Activated CD4-positive, alpha-beta T cell treated with anti-CD3 and anti-CD28 coated beads, Interleukin-2, amount 10 ng/mL, durations not matched to agents 24 days and 14 days (primary cell): ENCODE results near the gene FAM184A. TPM values are rescaled to one million over a fixed set of nuclear protein-coding genes. Genes with fewer than 3 reads are reported as not detected.
A peak's percentile ranks its signal among the peaks of the same experiment; 100 is the strongest.
"Not testable (repeated sequence)": the region's sequence is repeated elsewhere in the genome, so short reads cannot be mapped to it uniquely, and the experiment has no call there.

ENCODE experiments used
- DNase-seq: peaks from one replicate; pipeline ENCODE4 v3.0.0; 2022
- H3K27ac Mint-ChIP-seq: one replicate; pipeline ENCODE4 v1.8.0; 2022; ENCODE audit warnings: mild to moderate bottlenecking, mixed read lengths
- H3K27me3 Mint-ChIP-seq: one replicate; pipeline ENCODE4 v1.8.0; 2022; ENCODE audit warnings: mixed read lengths
- H3K36me3 Mint-ChIP-seq: one replicate; pipeline ENCODE4 v1.8.0; 2022; ENCODE audit warnings: low read depth, mild to moderate bottlenecking, mixed read lengths
- H3K4me1 Mint-ChIP-seq: one replicate; pipeline ENCODE4 v1.8.0; 2021; ENCODE audit warnings: mixed read lengths
- H3K4me3 Mint-ChIP-seq: one replicate; pipeline ENCODE4 v1.8.0; 2022; ENCODE audit warnings: mild to moderate bottlenecking, moderate library complexity, mixed read lengths
- H3K9me3 Mint-ChIP-seq: one replicate; pipeline ENCODE4 v1.8.0; 2021; ENCODE audit warnings: mixed read lengths
- intact Hi-C: fragments of 100-400 bp; cut with micrococcal nuclease; formaldehyde crosslinking; loops from one replicate; pipeline ENCODE4 v1.15.1; 2023
- total RNA-seq: library from RNA; stranded (reverse); gene quantifications from 2 replicates; pipeline ENCODE4 v1.2.3, GENCODE V29; 2022

The FAM184A gene
- total RNA-seq, 1 donor from 2014 or later = 7.5 TPM

GRCh38 chr6:119112812-119113530, 34.5 kb upstream of the FAM184A start:
- no peak overlapping the region for H3K27ac Mint-ChIP-seq
- peaks cover 10% of the 10 kb centered on the region for H3K4me1 Mint-ChIP-seq
- no peaks in the 10 kb centered on the region for H3K36me3 Mint-ChIP-seq
- peak; percentile 58 for DNase-seq
- peaks cover 3% of the 10 kb centered on the region for H3K27me3 Mint-ChIP-seq
- intact Hi-C loops = loop anchor here (5.0 to 10.0 kb wide), 3 partner anchors 36 to 1138 kb away; partner anchors contain the start of gene FAM184A
- H3K9me3 Mint-ChIP-seq = no peaks in the 10 kb centered on the region
- H3K4me3 Mint-ChIP-seq = no peak overlapping the region

DNA sequence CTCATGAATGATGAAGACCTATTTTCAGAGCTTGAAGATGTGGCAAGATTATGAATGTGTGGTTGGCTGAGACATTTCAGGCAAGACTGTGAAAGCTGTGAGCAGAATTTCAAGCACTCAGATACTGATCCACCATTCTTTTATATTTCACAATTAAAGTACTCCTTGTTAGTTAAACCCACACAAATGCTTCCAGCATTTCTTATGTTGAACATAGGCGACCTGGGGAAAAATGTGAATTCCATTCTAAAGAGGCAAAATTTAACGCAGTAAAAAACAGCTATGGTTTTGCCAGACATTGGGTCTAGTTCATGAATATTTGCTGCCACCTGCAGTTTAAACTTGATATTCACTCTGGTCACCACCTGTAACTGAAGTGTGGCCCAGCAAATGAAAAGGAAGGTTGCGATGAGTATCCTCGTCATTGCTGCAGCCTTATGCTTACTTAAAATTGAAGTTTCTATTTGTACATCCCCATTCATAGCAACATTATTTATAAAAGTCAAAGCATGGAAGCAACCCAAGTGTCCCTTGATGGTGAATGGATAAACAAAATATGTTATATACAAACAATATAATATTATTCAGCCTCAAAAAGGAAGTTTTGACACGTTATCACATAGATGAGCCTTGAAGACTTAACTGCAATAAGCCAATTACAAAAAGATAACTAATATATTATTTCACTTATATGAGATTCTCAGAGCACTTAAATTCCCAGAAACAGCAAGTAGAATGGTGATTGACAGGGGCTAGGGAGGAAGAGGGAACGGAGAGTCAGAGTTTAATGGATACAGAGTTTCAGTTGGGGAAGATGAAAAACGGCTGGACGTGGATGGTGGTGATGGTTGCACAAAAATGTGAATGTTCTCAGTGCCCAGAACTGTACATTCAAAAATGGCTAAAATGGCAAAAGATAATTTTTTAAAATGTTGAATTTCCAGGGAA, 32.4 kb upstream of the FAM184A start:
- no peak overlapping the region for H3K27ac Mint-ChIP-seq
- intact Hi-C loops = loop anchor here (1.0 to 10.0 kb wide), 7 partner anchors 34 to 1136 kb away; partner anchors contain the start of genes ASF1A and FAM184A
- no peak overlapping the region for H3K4me3 Mint-ChIP-seq
- H3K9me3 Mint-ChIP-seq = no peaks in the 10 kb centered on the region
- DNase-seq = peak; percentile 89
- no peaks in the 10 kb centered on the region for H3K36me3 Mint-ChIP-seq
- H3K27me3 Mint-ChIP-seq = no peaks in the 10 kb centered on the region
- H3K4me1 Mint-ChIP-seq = peaks cover 12% of the 10 kb centered on the region

GRCh38 chr6:119109654-119110325, 31.3 kb upstream of the FAM184A start:
- intact Hi-C loops = loop anchor here (1.0 to 10.0 kb wide), 8 partner anchors 32 to 1135 kb away; partner anchors contain the start of genes ASF1A and FAM184A
- DNase-seq = no peak
- Mint-ChIP-seq H3K9me3 (no peaks in the 10 kb centered on the region), H3K36me3 (no peaks in the 10 kb centered on the region), H3K4me1 (peaks cover 13% of the 10 kb centered on the region), H3K27me3 (no peaks in the 10 kb centered on the region), H3K27ac (no peak overlapping the region), H3K4me3 (peak overlapping the region; percentile 28)

DNA sequence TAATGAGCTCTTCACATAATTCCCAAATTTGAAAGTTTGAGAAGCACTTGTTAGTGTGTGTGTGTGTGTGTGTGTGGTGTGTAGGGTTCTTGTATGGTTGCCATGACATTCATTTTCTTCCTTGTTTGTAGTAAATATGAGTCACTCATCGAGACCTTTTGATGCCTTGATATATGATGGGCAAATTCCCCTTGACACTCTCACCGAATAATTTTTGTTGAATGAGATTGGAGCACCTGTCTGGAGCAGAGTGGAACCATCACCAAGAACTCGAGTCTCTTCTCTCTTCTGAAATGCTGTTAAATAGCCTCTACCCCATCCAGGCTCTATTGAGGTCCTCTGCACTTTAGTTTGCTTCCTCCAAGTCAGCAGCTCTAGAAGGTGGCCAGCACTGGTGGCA, 29.6 kb upstream of the FAM184A start:
- Mint-ChIP-seq H3K27ac (no peak overlapping the region), H3K4me3 (no peak overlapping the region)
- intact Hi-C loops = loop anchor here (2.0 kb wide), 1 partner anchor 311 kb away; no protein-coding TSS in a partner anchor

DNA sequence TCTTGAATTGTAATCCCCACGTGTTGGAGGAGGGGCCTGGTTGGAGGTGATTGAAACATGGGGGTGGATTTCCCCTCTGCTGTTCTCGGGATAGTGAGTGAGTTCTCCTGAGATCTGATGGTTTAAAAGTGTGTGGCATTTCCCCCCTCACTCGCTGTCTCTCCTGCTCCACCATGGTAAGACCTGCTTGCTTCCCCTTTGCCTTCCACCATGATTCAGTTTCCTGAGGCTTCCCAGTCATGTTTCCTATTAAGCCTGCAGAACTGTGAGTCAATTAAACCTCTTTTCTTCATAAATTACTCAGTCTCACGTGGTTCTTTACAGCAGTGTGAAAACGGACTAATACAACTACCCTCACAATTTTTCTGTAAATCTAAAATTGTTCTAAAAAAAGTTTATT, 26.8 kb upstream of the FAM184A start:
- no peaks in the 10 kb centered on the region for H3K36me3 Mint-ChIP-seq
- intact Hi-C loops = no loop called here
- no peak for DNase-seq

More for the DNA sequence above, 29.6 kb upstream of the FAM184A start:
- DNase-seq = no peak
- peaks cover 13% of the 10 kb centered on the region for H3K4me1 Mint-ChIP-seq
- no peaks in the 10 kb centered on the region for H3K9me3 Mint-ChIP-seq
- no peaks in the 10 kb centered on the region for H3K36me3 Mint-ChIP-seq
- peaks cover 1% of the 10 kb centered on the region for H3K27me3 Mint-ChIP-seq

DNA sequence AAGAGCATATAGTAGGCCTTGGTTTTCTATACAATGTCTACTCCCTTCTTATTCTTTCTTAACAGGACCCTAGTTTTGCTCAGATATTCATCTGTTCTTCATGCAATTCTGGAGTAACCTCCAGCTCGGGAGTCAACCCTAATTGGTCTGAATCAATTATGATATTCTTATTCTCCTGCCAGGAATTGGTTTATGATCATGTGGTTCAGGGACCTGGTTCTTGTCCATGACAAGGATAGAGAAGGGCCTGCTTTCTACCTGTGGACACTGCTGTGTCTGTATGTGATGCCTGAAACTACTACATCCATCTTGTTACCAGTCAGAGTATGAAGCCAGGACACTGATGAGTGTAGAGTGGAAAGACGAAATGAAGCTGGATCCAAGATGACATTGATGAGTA, 24.4 kb upstream of the FAM184A start:
- Mint-ChIP-seq H3K27ac (no peak overlapping the region), H3K4me1 (peaks cover 3% of the 10 kb centered on the region), H3K36me3 (no peaks in the 10 kb centered on the region), H3K9me3 (no peaks in the 10 kb centered on the region), H3K27me3 (peaks cover 1% of the 10 kb centered on the region), H3K4me3 (no peak overlapping the region)
- intact Hi-C loops = no loop called here
- no peak for DNase-seq

More for the DNA sequence above, 26.8 kb upstream of the FAM184A start:
- H3K4me3 Mint-ChIP-seq = no peak overlapping the region
- H3K27me3 Mint-ChIP-seq = peaks cover 1% of the 10 kb centered on the region
- H3K27ac Mint-ChIP-seq = no peak overlapping the region
- H3K9me3 Mint-ChIP-seq = no peaks in the 10 kb centered on the region
- H3K4me1 Mint-ChIP-seq = peaks cover 10% of the 10 kb centered on the region

GRCh38 chr6:119100115-119100514, 21.7 kb upstream of the FAM184A start:
- intact Hi-C loops = no loop called here
- DNase-seq = no peak
- H3K9me3 Mint-ChIP-seq = no peaks in the 10 kb centered on the region
- H3K27me3 Mint-ChIP-seq = peaks cover 2% of the 10 kb centered on the region
- no peak overlapping the region for H3K4me3 Mint-ChIP-seq
- H3K4me1 Mint-ChIP-seq = peaks cover 9% of the 10 kb centered on the region
- no peaks in the 10 kb centered on the region for H3K36me3 Mint-ChIP-seq
- no peak overlapping the region for H3K27ac Mint-ChIP-seq

- H3K27me3 Mint-ChIP-seq, H3K36me3 Mint-ChIP-seq, DNase-seq, intact Hi-C loops, H3K9me3 Mint-ChIP-seq, H3K4me3 Mint-ChIP-seq, H3K4me1 Mint-ChIP-seq, H3K27ac Mint-ChIP-seq: not testable (repeated sequence)
Observed at GRCh38 chr6:119097815-119098361, 19.4 kb upstream of the FAM184A start.

- intact Hi-C loops = no loop called here
- H3K27me3 Mint-ChIP-seq = peaks cover 1% of the 10 kb centered on the region
- no peak for DNase-seq
- peaks cover 9% of the 10 kb centered on the region for H3K4me1 Mint-ChIP-seq
- no peak overlapping the region for H3K4me3 Mint-ChIP-seq
- no peaks in the 10 kb centered on the region for H3K9me3 Mint-ChIP-seq
- H3K27ac Mint-ChIP-seq = no peak overlapping the region
- H3K36me3 Mint-ChIP-seq = no peaks in the 10 kb centered on the region
Observed at GRCh38 chr6:119096721-119097565, 18.5 kb upstream of the FAM184A start.

DNA sequence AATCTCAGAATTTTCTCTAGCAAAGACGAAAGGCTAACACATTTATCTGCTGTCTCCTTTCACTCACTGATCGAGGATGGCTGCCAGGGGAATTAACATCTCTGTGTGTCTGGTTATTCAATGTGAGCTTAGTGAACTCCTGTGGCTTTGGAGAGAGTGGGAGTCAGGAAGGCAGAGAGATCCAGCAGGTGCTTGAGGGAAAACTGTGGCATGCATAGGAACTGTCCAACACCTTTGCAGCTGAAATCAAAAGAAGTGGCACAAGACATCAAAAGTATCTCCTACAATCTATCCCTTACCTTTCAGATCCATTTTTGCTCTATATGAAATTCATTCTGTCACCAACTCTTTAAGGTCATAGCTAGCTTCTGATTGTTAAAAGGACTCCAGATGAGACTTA, 11.8 kb upstream of the FAM184A start:
- intact Hi-C loops = no loop called here
- Mint-ChIP-seq H3K4me3 (no peak overlapping the region), H3K36me3 (no peaks in the 10 kb centered on the region), H3K9me3 (peaks cover 4% of the 10 kb centered on the region), H3K27ac (no peak overlapping the region), H3K4me1 (no peaks in the 10 kb centered on the region), H3K27me3 (peaks cover 15% of the 10 kb centered on the region)
- no peak for DNase-seq

DNA sequence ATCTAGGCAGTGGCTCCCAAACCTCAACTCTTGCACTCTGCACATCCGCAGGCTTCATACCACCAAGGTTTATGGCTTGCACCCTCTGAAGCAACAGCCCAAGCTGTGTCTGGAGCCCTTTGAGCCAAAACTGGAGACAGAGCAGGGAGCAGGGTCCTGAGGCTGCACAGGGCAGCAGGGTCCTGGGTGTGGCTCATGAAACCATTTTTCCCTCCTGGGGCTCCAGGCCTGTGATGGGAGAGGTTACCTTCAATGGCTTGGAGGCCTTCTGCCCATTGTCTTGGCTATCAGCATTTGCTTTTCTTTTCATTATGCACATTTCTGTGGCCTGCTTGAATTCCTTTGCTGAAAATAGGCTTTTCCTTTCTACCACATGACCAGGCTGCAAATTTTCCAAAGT, 6.3 kb upstream of the FAM184A start:
- Mint-ChIP-seq H3K9me3 (peaks cover 11% of the 10 kb centered on the region), H3K4me3 (no peak overlapping the region), H3K27me3 (peaks cover 12% of the 10 kb centered on the region), H3K27ac (no peak overlapping the region), H3K4me1 (no peaks in the 10 kb centered on the region), H3K36me3 (no peaks in the 10 kb centered on the region)
- no peak for DNase-seq
- intact Hi-C loops = no loop called here

DNA sequence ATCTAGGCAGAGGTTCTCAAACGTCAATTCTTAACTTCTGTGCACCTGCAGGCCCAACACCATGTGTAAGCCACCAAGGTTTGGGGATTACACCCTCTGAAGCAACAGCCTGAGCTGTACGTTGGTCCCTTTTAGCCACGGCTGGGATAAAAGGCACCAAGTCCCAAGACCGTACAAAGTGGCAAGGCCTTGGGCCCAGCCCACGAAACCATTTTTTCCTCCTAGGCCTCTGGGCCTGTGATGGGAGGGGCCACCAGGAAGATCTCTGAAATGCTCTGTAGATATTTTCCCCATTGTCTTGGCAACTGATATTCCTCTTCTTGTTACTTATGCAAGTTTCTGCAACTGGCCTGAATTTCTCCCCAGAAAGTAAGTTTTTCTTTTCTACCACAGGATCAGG, 4.5 kb upstream of the FAM184A start:
- Mint-ChIP-seq H3K9me3 (peaks cover 10% of the 10 kb centered on the region), H3K27ac (no peak overlapping the region), H3K36me3 (no peaks in the 10 kb centered on the region), H3K4me1 (peaks cover 8% of the 10 kb centered on the region), H3K4me3 (no peak overlapping the region), H3K27me3 (peaks cover 17% of the 10 kb centered on the region)
- no peak for DNase-seq
- intact Hi-C loops = no loop called here
